NCI-H1930 (cell line): ENCODE results near the gene PHF14.

ENCODE experiments used
- DNase-seq, 2 experiments: peaks; one replicate each; lab custom pipeline; 2025; lab: John Stamatoyannopoulos, UW

The PHF14 gene

GRCh38 chr7:11120068-11120664 is 146.5 kb downstream of the PHF14 start:
- DNase-seq: no peak

DNA sequence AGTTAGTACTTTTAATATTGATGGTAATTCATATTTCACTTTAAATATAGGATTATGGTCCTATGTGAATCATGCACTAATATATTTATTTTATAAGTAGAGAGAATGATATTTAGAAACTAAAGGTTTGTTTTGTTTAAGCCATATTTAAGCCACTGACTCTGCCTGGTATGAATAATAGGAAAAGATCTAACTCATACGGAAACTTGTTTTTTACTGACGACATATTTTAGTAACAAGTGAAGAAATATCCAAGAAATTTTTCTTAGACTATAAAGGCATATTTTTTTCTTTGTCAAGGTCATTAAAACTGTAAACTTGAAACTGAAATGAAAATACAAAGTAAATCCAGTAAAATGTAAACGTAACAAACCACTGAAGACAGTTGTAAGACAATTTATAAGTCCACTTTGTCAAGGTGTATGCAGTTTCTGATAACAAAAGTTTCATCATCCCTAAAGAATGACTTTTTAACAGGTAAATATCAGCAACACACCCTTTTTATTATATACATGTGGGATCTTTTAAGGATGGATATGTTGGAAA is 147.1 kb downstream of the PHF14 start:
- DNase-seq: no peak

- no peak for DNase-seq
Measured at GRCh38 chr7:11124856-11125559, 151.3 kb downstream of the PHF14 start.

DNA sequence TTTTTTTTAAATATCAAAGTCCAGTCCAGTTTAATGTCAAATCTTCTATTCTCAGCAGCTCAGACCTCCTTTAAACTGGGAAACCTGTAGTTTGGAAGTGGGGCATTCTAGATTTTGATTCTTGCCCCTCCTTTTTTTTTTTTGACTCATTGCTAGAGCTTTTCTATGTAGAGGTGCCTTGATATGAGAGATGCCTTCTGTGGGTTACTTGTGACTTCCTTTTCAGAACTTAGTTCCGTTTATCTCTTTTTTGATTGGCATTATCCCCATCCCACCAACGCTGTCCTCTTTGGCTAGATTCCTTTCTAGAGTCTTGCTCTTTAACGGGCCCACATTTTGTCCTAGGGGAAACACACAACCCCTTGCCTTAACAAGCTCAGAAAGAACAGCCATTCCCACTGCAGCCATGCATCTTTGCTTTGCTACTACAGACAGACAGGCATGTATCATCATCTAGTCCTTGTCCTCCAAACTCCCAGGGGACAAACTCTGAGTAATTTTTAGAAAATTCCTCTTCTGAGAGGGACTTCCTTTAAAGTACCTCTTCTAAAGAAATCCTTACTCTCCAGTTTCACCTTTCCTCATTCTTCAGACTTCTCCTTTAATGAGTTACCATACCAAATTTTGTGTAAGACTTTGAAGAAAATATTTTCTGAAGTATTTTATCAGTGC is 153.6 kb downstream of the PHF14 start:
- no peak for DNase-seq

DNA sequence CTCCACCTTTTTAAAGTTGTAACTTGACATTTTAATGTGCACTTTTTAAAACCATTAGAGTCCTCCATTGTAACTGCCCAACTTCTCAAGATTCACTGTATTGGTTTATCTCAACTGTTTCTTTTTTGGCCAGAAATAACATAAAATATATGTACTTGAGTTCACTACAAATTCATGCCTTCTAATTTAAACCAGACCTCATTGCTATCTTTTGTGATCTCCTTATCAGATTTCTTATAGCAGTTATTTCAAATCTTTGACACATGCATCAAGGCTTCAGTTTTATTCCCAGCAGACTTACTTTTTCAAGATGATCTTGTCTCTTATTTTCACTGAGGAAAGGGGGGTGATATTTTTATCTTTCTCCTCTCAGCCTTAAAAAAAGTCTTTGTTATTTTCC is 154.3 kb downstream of the PHF14 start:
- no peak for DNase-seq

DNA sequence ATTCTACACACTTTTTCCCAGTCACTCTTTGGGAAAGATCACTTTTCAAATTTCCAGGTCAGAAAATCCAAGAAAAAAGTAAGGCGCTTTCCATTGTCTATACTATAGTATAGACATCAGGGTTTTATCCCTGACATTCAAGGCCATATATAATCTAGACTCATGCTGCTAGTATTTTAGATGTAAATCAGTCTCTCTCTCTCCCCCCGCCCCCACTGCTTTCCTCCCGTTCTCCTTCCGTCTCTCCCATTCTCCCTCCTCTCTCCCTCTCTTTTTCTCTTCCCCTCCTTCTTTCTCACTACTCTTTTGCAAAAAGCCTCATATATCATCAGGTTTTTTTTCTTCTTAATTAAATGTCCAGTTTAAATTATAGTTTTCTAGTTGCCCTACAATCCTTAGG is 154.8 kb downstream of the PHF14 start:
- DNase-seq: no peak

DNA sequence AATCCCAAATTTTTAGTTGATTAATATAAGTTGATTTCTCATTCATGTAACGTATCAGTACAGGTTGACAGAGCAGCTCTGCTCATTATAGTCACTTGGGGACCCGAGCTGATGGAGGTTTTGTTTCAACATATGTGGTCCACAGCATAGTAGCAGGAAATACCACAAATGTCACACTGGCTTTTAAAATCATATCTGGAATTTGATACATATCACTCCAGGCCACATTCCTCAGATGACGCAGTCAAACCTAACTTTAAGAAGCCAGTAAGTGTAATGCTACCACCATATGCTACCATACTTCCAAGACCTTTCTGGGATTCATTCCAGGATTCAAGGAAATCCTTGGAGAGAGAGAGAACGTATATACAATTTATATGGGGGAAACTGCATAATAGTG is 156.3 kb downstream of the PHF14 start:
- DNase-seq: no peak

DNA sequence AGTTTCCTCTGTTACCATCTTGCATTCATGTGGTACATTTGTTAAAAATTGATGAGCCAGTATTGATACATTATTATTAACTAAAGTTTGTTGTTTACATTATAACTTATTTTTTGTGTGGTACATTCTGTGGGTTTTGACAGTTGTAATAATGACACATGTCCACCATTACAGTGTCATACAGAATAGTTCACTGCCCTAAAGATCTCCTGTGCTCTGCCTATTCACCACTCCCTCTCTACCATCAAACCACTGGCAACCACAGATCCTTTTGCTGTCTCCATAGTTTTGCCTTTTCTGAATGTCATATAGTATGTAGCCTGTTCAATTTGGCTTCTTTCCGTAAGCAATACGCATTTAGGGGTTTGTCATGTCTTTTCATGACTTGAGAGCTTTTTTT is 156.9 kb downstream of the PHF14 start:
- DNase-seq: no peak

DNA sequence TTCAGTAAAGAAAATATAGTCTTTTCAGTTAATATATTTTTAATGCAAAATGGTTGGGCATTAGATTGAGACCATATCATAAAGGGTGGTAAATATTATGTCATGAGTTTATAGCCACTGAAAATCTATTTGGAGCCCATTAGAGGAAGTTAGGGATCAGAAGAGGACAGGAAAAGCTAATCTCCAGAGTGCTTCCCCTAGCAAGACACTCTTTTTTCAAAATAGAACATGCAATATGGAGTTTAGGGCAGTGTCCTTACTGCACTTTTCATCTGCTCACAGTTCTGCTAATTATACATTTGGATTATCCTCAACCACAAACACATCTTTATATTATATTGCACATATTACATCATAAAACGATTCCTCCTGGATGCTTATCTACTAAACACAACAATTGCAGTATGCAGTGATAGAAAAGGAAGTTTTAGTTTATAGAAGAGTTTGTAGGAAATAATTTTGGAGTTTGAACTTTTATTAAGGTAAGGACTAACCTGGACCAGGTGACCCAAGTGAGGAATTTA is 159.8 kb downstream of the PHF14 start:
- no peak for DNase-seq

GRCh38 chr7:11135573-11135972 is 161.9 kb downstream of the PHF14 start:
- no peak for DNase-seq

DNA sequence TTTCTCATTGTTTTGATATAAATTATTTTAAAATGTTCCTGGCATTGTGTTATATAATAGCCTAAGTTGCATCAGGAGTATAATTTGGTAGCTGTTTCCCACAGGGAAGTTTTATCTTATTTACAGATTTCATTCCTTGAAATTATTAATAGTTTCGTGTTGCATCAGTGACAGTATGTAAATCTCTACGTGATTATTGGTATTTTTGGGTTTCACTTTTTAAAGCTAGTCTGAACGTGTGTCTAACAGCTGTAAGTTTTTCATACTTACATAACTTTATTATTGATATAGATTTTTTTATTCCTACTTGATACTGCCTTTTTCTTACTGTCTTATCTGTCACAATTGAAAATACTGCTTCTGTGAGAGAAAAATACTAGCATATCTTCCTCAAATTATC is 167.9 kb downstream of the PHF14 start:
- no peak for DNase-seq

DNA sequence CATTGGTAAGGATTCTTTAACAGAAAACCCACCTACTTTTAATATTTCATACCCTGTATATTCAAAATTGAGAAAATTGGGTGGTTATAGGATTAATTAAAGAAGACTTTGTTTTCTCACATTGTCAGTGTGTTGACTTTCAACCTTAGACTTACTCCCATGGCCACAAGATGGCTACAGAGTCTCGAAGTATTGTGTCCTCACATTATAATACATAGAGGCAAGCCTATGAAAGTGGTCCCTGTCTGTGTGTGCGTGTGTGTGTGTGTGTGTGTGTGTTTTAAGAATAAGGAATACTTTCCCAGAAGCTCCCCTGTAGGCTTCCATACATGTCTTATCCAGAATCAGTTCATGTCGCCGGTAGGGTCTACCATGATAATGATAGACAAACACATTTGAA is 180.0 kb downstream of the PHF14 start:
- DNase-seq: no peak

- DNase-seq: no peak
Measured at GRCh38 chr7:11155883-11156282, 182.2 kb downstream of the PHF14 start.

GRCh38 chr7:11161499-11161898 is 187.8 kb downstream of the PHF14 start:
- no peak for DNase-seq

GRCh38 chr7:11163220-11163619 is 189.5 kb downstream of the PHF14 start:
- no peak for DNase-seq

DNA sequence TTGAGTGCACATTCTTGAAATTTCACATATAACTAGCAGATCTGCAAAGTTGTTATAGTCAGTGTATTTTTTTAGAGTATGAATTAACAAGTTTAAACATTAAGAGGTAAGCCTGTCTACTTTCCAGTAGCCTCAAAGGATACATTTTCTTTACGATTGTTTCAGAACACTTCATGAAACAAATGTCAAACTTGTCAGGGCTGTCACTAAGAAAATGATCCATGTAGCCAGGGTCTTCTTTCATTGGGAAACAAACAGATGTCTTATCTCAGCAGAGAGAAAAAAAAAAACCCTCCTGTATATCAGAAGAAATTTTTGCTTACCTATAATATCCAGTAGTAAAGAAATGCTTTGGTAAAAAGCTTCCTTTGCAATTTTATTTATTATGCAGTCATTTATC is 192.4 kb downstream of the PHF14 start:
- no peak for DNase-seq

DNA sequence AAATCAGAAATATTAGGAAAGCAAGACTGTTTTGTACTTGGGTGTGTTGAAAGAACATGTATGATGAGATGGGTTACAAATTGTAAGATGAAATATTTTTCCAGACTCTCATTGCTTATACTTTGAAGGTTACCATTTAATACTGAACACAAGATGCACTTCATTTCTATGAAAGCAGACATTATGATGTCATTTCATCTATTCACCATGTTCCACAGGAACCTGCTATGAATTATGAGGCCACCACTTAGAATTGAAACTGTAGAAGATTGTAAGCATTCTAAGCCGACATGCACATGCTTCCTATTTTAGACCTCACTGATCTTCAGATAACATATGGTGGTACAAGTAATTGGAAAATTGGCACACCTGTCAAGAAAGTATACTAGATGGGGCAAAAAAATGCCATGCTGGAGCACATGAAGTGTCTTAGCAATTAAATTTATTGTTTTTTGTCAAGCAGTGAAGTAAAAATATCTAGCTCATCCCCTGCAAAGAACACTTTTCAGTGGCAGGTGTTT is 195.0 kb downstream of the PHF14 start:
- DNase-seq: no peak

DNA sequence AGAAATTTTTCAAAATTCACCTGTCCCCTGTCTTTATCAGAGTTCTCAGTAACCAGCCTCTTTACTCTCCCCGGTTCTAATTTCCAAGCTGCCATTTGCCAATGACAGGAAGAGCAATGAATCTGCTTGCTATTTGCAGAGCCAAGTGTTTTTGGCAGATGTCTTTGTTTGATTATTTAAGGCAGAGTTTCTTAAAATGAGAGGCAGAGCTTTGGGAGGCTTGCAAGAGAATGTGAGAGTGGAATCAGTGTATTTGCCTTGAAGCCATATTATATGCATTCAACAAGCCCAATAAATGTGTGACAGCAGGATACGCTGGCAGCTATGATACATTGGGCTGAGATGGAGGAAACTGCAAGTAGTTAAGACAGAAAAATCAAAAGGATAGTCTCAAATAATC is 196.5 kb downstream of the PHF14 start:
- no peak for DNase-seq

DNA sequence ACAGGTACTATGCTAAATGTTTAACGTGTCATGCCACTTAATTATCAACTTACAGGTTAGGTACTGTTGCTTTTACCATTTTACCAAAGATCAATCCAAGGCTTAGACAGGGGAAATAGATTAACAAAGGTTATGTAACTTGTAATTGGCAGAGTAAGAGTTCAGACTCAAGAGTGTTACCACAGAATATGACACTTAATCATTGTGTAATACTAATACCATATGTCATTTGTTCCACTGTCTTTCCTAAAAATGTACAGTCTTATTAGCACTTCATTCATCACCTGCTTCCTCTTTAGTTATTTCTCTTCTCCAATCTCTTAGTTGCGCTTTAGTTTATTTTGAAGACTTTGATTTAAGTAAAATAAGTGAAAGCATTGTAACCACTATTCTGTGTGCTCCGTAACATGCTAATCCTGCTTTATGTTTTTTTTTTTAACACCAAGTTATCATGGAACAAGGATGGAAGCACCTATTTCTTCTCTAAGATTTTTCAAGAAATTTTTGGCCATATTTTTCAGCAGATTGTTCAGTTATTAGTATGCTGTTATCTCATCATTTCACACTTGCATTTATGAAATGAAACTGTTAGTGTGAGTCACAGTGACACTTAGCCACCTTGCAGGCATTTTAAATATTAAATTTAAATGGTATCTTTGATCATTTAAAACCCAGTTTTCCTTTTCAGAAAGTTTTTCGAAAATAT is 197.3 kb downstream of the PHF14 start:
- no peak for DNase-seq

GRCh38 chr7:11171569-11172192 is 198.0 kb downstream of the PHF14 start:
- DNase-seq: no peak

DNA sequence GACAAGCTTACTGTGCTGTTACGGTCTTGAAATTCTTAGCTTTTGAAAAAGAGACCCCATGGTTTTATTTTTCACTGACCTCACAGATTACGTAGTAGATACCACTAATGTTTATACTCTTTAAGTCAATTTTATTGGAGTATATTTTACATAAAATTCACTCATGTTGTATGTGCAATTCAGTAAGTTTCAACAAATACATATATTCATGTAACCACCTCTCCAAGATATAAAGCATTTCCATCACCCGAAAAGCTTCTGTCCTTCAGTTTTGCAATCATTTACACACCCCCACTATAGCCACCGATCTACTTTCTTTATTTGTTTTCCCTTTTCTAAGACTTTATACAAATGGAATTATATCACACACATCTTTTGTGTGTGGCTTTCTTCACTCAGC is 199.2 kb downstream of the PHF14 start:
- DNase-seq: no peak

- DNase-seq: no peak
Measured at GRCh38 chr7:11175371-11175770, 201.7 kb downstream of the PHF14 start.
